Thyroid gland (tissue), 4 donors: Measurements from ENCODE around the gene HPGDS. TPM values are rescaled to one million over a fixed set of nuclear protein-coding genes. Genes with fewer than 3 reads are reported as not detected.

Experiments used
- DNase-seq, 2 donors: peaks; one replicate each; pipeline ENCODE4 v3.0.0-alpha.2; 2019
- H3K27ac ChIP-seq, 3 donors: fragments of 200-600 bp; sonication (generic); 1 replicate in 2 of 3; 2 replicates in 1 of 3; pipeline ENCODE4 v1.5.1; 2016 to 2019; ENCODE audit warnings: mild to moderate bottlenecking in 1 of 3, moderate library complexity in 1 of 3
- H3K27me3 ChIP-seq: fragments of 200-600 bp; sonication (generic); one replicate; pipeline ENCODE4 v1.5.1; 2019
- H3K36me3 ChIP-seq, 2 donors: fragments of 200-600 bp; sonication (generic); one replicate each; pipeline ENCODE4 v1.5.1; 2016 to 2019
- H3K4me1 ChIP-seq, 2 donors: fragments of 200-600 bp; sonication (generic); one replicate each; pipeline ENCODE4 v1.5.1; 2017 to 2019
- H3K4me3 ChIP-seq, 3 donors: fragments of 200-600 bp; sonication (generic); replicated peaks in 1 of 3; 1 replicate in 2 of 3; 2 replicates in 1 of 3; pipeline ENCODE4 v1.5.1; 2016; ENCODE audit warnings: mild to moderate bottlenecking in 1 of 3
- H3K9me3 ChIP-seq: fragments of 200-600 bp; sonication (generic); one replicate; pipeline ENCODE4 v1.5.1; 2017
- POLR2A ChIP-seq, 2 donors: fragments of 450-650 bp; IDR thresholded peaks; one replicate each; pipeline ENCODE4 v1.6.1; 2017; ENCODE audit warnings: antibody characterized with exemption in 2 of 2, mild to moderate bottlenecking in 2 of 2, moderate library complexity in 1 of 2
- WGBS, 2 donors: methylation state at CpG; one replicate each; pipeline ENCODE4 v1.1.5; 2017; 5-methylcytosine and 5-hydroxymethylcytosine counted together
- intact Hi-C: fragments of 100-400 bp; cut with DNase I; formaldehyde crosslinking; loops from one replicate; pipeline ENCODE4 v1.15.1; 2023
- total RNA-seq, 4 donors: library from RNA; depleted of rRNA; stranded (reverse); fragments of >200 nt; gene quantifications; one replicate each; pipeline ENCODE4 v1.2.3, GENCODE V29; 2016
- TF ChIP-seq, protein P1 (sequence below), 6 experiments: fragments of 200-600 bp in 3 of 6; fragments of 450-650 bp in 3 of 6; sonication (generic) in 3 of 6; IDR thresholded peaks; one replicate each; pipeline ENCODE4 v1.5.1; 2016 to 2019; ENCODE audit warnings: antibody characterized with exemption in 6 of 6, mild to moderate bottlenecking in 2 of 6, inconsistent platforms in 1 of 6, moderate library complexity in 1 of 6

The HPGDS gene
- total RNA-seq, 4 donors from 2014 or later = 0.67 TPM; not detected in 3

DNA sequence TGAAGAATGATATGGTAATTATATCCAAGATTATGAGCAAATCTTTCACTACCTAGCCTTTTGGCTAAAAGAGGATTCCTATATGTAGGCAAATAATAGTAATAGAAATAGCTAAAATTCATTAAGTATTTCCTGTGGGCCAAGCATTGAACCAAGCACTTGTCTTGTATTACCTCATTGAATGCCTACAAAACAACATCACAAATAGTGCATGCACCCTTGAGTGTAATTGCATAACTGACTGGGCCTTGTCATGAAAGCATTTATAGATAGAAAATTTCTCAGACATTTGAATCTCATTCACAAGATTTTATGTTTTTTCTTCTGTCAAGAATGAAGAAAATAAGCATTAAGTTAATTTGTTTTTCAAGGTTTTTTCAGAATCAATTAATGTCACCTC lies 3.9 kb upstream of the HPGDS start:
- no peaks in the 10 kb centered on the region for H3K4me1 ChIP-seq
- no peak for DNase-seq
- no peaks in the 10 kb centered on the region for H3K36me3 ChIP-seq
- H3K9me3 ChIP-seq = no peaks in the 10 kb centered on the region
- intact Hi-C loops = no loop called here
- H3K27me3 ChIP-seq = no peaks in the 10 kb centered on the region
- H3K27ac ChIP-seq = no peak overlapping the region
- TF ChIP-seq, protein P1, sequence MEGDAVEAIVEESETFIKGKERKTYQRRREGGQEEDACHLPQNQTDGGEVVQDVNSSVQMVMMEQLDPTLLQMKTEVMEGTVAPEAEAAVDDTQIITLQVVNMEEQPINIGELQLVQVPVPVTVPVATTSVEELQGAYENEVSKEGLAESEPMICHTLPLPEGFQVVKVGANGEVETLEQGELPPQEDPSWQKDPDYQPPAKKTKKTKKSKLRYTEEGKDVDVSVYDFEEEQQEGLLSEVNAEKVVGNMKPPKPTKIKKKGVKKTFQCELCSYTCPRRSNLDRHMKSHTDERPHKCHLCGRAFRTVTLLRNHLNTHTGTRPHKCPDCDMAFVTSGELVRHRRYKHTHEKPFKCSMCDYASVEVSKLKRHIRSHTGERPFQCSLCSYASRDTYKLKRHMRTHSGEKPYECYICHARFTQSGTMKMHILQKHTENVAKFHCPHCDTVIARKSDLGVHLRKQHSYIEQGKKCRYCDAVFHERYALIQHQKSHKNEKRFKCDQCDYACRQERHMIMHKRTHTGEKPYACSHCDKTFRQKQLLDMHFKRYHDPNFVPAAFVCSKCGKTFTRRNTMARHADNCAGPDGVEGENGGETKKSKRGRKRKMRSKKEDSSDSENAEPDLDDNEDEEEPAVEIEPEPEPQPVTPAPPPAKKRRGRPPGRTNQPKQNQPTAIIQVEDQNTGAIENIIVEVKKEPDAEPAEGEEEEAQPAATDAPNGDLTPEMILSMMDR (IDR thresholded peaks at IDR 0.05) = no peak
- TF ChIP-seq POLR2A (IDR thresholded peaks at IDR 0.05) = no peak
- H3K4me3 ChIP-seq = no peak overlapping the region

DNA sequence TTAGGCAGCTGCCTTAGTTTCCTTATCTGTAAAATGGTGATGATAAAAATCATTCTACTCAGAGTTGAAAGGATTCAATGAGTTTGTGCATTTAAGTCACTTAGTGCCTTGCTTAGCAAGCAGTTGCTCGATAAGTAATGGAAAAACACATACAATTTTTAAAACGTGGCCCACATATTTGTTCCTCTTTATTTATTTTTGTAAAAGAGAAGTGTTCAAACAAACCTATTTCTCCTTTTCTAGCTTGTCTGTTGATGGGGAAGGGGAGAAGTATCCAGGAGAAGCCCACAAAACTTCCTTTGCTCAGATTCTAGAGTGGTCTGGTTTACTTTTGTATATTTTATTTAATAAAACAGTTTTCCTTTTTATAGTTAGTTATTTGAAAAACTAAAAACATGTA lies 3.3 kb upstream of the HPGDS start:
- Histone ChIP-seq H3K9me3 (no peaks in the 10 kb centered on the region), H3K4me3 (no peak overlapping the region), H3K4me1 (no peaks in the 10 kb centered on the region), H3K27ac (no peak overlapping the region), H3K27me3 (no peaks in the 10 kb centered on the region), H3K36me3 (no peaks in the 10 kb centered on the region)
- 67 to 79% methylated on average over 2 of the region's 2 CpGs for whole genome bisulfite sequencing, 2 donors
- TF ChIP-seq, protein P1 (IDR thresholded peaks at IDR 0.05) = no peak
- no peak for TF ChIP-seq POLR2A (IDR thresholded peaks at IDR 0.05)
- intact Hi-C loops = no loop called here
- no peak for DNase-seq

DNA sequence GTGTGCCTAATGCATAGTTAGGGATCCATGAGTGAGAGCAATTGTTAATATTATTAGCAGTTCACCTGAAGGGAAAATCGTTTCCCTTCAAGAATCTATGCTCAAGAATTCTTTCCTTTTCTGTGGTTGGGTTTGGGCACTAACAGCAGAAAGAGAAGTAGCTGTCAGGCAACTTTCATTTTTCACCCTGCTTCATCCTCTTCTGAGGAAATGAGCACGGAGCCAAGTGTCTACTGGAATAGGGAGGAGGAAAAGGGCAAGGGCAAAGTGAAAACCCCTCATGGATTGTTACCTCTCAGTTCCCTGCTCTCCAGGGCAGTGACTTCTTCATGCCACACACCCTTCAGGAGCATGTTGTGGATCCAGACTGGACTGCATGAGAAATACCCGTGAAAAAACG lies 2.6 kb upstream of the HPGDS start:
- no peak for DNase-seq
- no peaks in the 10 kb centered on the region for H3K9me3 ChIP-seq
- no peak overlapping the region for H3K4me3 ChIP-seq
- intact Hi-C loops = no loop called here
- no peaks in the 10 kb centered on the region for H3K4me1 ChIP-seq
- TF ChIP-seq, protein P1 (IDR thresholded peaks at IDR 0.05) = no peak
- TF ChIP-seq POLR2A (IDR thresholded peaks at IDR 0.05) = no peak
- H3K36me3 ChIP-seq = no peaks in the 10 kb centered on the region
- 67 to 69% methylated on average over 4 of the region's 4 CpGs for whole genome bisulfite sequencing, 2 donors
- H3K27me3 ChIP-seq = no peaks in the 10 kb centered on the region
- no peak overlapping the region for H3K27ac ChIP-seq

DNA sequence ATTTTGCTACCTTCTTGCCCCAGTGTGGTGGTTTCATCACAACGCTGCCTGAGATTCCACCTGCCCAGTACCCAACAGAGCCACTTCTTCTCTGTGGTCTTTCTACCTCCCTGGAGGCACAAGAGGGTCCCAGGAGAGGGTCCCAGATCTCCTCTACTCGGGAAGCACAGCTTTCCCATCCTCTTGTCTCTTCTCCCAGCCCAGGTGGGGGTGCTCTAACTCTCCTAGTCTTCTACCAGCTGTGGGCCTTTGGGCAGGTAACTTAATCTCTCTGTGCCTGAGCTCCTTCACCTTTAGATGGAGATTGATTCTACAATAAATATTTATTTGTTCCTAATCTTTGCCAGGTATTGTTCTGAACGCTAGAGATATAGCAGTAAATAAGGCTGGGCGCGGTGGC lies 1.8 kb upstream of the HPGDS start:
- no peaks in the 10 kb centered on the region for H3K4me1 ChIP-seq
- H3K27ac ChIP-seq = no peak overlapping the region
- no peak for TF ChIP-seq POLR2A (IDR thresholded peaks at IDR 0.05)
- TF ChIP-seq, protein P1 (IDR thresholded peaks at IDR 0.05) = no peak
- H3K27me3 ChIP-seq = no peaks in the 10 kb centered on the region
- WGBS, 2 donors = 80 to 86% methylated on average over 5 of the region's 5 CpGs
- intact Hi-C loops = no loop called here
- DNase-seq = no peak
- no peak overlapping the region for H3K4me3 ChIP-seq
- no peaks in the 10 kb centered on the region for H3K36me3 ChIP-seq
- H3K9me3 ChIP-seq = no peaks in the 10 kb centered on the region

DNA sequence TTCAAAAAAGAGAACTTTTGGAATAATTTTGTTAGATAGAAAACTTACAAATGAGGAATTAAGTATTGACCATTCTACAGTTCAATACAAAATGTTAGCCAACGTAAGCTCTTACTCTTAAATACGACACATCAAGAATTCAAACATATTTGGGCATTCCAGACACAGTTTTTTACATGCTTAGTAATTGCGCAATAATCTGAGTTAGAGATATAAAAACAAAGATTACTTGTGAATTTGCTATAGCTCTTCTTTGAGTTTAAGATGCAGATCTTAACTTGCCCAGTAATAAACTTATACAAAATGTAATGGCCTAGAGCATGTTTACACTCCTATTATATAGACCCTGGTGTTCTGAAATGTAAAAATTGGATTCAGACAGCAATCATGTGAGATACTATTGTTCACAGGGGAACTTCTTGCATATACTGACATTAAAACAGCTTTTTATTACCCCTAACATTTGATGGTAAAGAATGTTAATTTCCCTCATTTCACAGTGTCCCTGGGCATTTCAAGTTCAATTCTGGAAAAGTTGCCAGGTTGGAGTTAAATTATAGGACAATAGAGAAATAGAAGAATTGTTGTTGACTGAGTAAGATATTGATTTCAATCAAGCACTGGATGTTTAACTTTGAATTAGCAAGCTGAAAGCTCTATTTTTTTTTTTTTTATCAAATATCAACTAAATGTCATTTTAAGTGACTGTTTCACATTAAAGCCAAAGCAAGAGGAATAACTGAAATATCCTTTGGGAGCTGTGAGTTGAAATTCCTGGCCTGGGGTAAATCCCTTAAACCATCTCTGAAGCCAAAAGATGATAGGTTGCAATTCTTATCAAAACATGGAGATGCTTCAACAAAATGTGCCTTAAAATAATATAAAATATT lies 910 bp downstream of the HPGDS start:
- WGBS, 2 donors = 90 to 97% methylated on average over 3 of the region's 3 CpGs
- H3K27ac ChIP-seq = no peak overlapping the region
- intact Hi-C loops = no loop called here

More for the DNA sequence above, 910 bp downstream of the HPGDS start:
- no peak for DNase-seq
- Histone ChIP-seq H3K9me3 (no peaks in the 10 kb centered on the region), H3K4me3 (no peak overlapping the region), H3K4me1 (no peaks in the 10 kb centered on the region), H3K36me3 (no peaks in the 10 kb centered on the region), H3K27me3 (no peaks in the 10 kb centered on the region)
- TF ChIP-seq, protein P1 (IDR thresholded peaks at IDR 0.05) = no peak
- TF ChIP-seq POLR2A (IDR thresholded peaks at IDR 0.05) = no peak
